ENCODE data around the gene ZNF74.

GRCh38 chr22:20441631-20442484 lies 47.9 kb downstream of the ZNF74 start:
- TF ChIP-seq CTCF (IDR thresholded peaks at IDR 0.05) (no peak), POLR2A (IDR thresholded peaks at IDR 0.05) (no peak)
